DND-41 (cell line): Measurements from ENCODE around the gene SMIM23.

ENCODE experiments used
- CTCF ChIP-seq: IDR thresholded peaks from 2 replicates; pipeline ENCODE4 v1.5.1; 2012; ENCODE audit warnings: borderline replicate concordance, low read length, moderate library complexity, mild to moderate bottlenecking; ENCODE audit not compliant: poor library complexity, severe bottlenecking; ENCODE audit errors: extremely low read depth
- EZH2 ChIP-seq: IDR thresholded peaks from 3 replicates; pipeline ENCODE4 v1.6.1; 2012; ENCODE audit warnings: borderline replicate concordance, low read depth, mild to moderate bottlenecking, moderate library complexity, low read length, inconsistent platforms; ENCODE audit not compliant: severe bottlenecking

GRCh38 chr5:171739271-171739670 lies 46.3 kb upstream of the SMIM23 start:
- TF ChIP-seq CTCF (no peak), EZH2 (no peak)
